Activated naive CD8-positive, alpha-beta T cell treated with anti-CD3 and anti-CD28 coated beads, Interleukin-2, amount 10 ng/mL, durations not matched to agents 7 days and 5 days (primary cell): ENCODE results near the gene ELMO1. TPM values are rescaled to one million over a fixed set of nuclear protein-coding genes. Genes with fewer than 3 reads are reported as not detected.

Experiments
- ATAC-seq: fragments of 150-1000 bp; cut with Tn5 transposase; one replicate; pipeline ENCODE4 v1.10.0; 2021; ENCODE audit warnings: low read depth, moderate library complexity
- POLR2A ChIA-PET: fragments of 350-600 bp; sonication (Branson Sonifier 250); formaldehyde crosslinking; loops from one replicate; lab custom pipeline; 2021; ENCODE audit warnings: antibody characterized with exemption; lab: Charles Lee
- DNase-seq: peaks from one replicate; pipeline ENCODE4 v3.0.0; 2021
- H3K27ac Mint-ChIP-seq: one replicate; pipeline ENCODE4 v1.8.0; 2022; ENCODE audit warnings: mild to moderate bottlenecking, mixed read lengths
- H3K27me3 Mint-ChIP-seq: one replicate; pipeline ENCODE4 v1.8.0; 2022; ENCODE audit warnings: mild to moderate bottlenecking, moderate library complexity, mixed read lengths
- H3K36me3 Mint-ChIP-seq: one replicate; pipeline ENCODE4 v1.8.0; 2021; ENCODE audit warnings: mild to moderate bottlenecking, mixed read lengths
- H3K4me1 Mint-ChIP-seq: one replicate; pipeline ENCODE4 v1.8.0; 2021; ENCODE audit warnings: mixed read lengths
- H3K4me3 Mint-ChIP-seq: one replicate; pipeline ENCODE4 v1.8.0; 2022; ENCODE audit warnings: mild to moderate bottlenecking, moderate library complexity, mixed read lengths
- H3K9me3 Mint-ChIP-seq: one replicate; pipeline ENCODE4 v1.8.0; 2021; ENCODE audit warnings: mixed read lengths
- total RNA-seq, 2 experiments: library from RNA; stranded (reverse); gene quantifications; one replicate each; pipeline ENCODE4 v1.2.3, GENCODE V29; 2021

The ELMO1 gene
- total RNA-seq, 2 experiments from 2014 or later, result 73.4 to 78.6 TPM

GRCh38 chr7:37362802-37363201 is 85.9 kb downstream of the ELMO1 start:
- ATAC-seq (no peak), DNase-seq (no peak)
- Mint-ChIP-seq H3K4me1 (peaks cover 42% of the 10 kb centered on the region), H3K27ac (peak overlapping the region; percentile 87), H3K9me3 (peaks cover 3% of the 10 kb centered on the region), H3K36me3 (peaks cover 13% of the 10 kb centered on the region), H3K27me3 (no peaks in the 10 kb centered on the region), H3K4me3 (peak overlapping the region; percentile 64)
- POLR2A ChIA-PET, result interaction anchor here (1.0 kb wide), 1 partner anchor 9 kb away, joined by 5 read pairs; no protein-coding TSS in a partner anchor

GRCh38 chr7:37360484-37360883 is 88.2 kb downstream of the ELMO1 start:
- H3K9me3 Mint-ChIP-seq, result peaks cover 5% of the 10 kb centered on the region
- DNase-seq (no peak), ATAC-seq (no peak)
- no peaks in the 10 kb centered on the region for H3K27me3 Mint-ChIP-seq
- H3K4me3 Mint-ChIP-seq, result no peak overlapping the region
- no peak overlapping the region for H3K27ac Mint-ChIP-seq
- peaks cover 40% of the 10 kb centered on the region for H3K4me1 Mint-ChIP-seq
- POLR2A ChIA-PET, result no interaction called here
- peaks cover 12% of the 10 kb centered on the region for H3K36me3 Mint-ChIP-seq

GRCh38 chr7:37359662-37360444 is 88.8 kb downstream of the ELMO1 start:
- H3K9me3 Mint-ChIP-seq, result peaks cover 5% of the 10 kb centered on the region
- H3K4me3 Mint-ChIP-seq, result no peak overlapping the region
- H3K36me3 Mint-ChIP-seq, result peaks cover 12% of the 10 kb centered on the region
- no peak for ATAC-seq
- POLR2A ChIA-PET, result interaction anchor here (0.6 kb wide), 1 partner anchor 126 kb away, joined by 3 read pairs; no protein-coding TSS in a partner anchor
- peaks cover 39% of the 10 kb centered on the region for H3K4me1 Mint-ChIP-seq
- no peak for DNase-seq
- H3K27me3 Mint-ChIP-seq, result no peaks in the 10 kb centered on the region
- no peak overlapping the region for H3K27ac Mint-ChIP-seq

GRCh38 chr7:37359180-37359579 is 89.5 kb downstream of the ELMO1 start:
- H3K4me3 Mint-ChIP-seq, result no peak overlapping the region
- peaks cover 12% of the 10 kb centered on the region for H3K36me3 Mint-ChIP-seq
- H3K9me3 Mint-ChIP-seq, result peaks cover 5% of the 10 kb centered on the region
- peaks cover 41% of the 10 kb centered on the region for H3K4me1 Mint-ChIP-seq
- POLR2A ChIA-PET, result no interaction called here
- ATAC-seq, result no peak
- no peak for DNase-seq
- H3K27me3 Mint-ChIP-seq, result no peaks in the 10 kb centered on the region
- no peak overlapping the region for H3K27ac Mint-ChIP-seq

- Mint-ChIP-seq H3K4me1 (peaks cover 33% of the 10 kb centered on the region), H3K9me3 (peaks cover 2% of the 10 kb centered on the region), H3K27ac (no peak overlapping the region), H3K27me3 (no peaks in the 10 kb centered on the region), H3K36me3 (peaks cover 2% of the 10 kb centered on the region), H3K4me3 (no peak overlapping the region)
- ATAC-seq (no peak), DNase-seq (no peak)
- POLR2A ChIA-PET, result no interaction called here
Observed at GRCh38 chr7:37357637-37357996, 91.0 kb downstream of the ELMO1 start.

- peaks cover 2% of the 10 kb centered on the region for H3K36me3 Mint-ChIP-seq
- POLR2A ChIA-PET, result no interaction called here
- peaks cover 36% of the 10 kb centered on the region for H3K4me1 Mint-ChIP-seq
- no peak for DNase-seq
- H3K9me3 Mint-ChIP-seq, result peaks cover 2% of the 10 kb centered on the region
- H3K27me3 Mint-ChIP-seq, result no peaks in the 10 kb centered on the region
- no peak for ATAC-seq
- no peak overlapping the region for H3K27ac Mint-ChIP-seq
- no peak overlapping the region for H3K4me3 Mint-ChIP-seq
Observed at GRCh38 chr7:37356911-37357636, 91.6 kb downstream of the ELMO1 start.

- Mint-ChIP-seq H3K27ac (peak overlapping the region; percentile 78), H3K4me3 (peak overlapping the region; percentile 52), H3K27me3 (no peaks in the 10 kb centered on the region), H3K36me3 (peaks cover 2% of the 10 kb centered on the region), H3K9me3 (peaks cover 2% of the 10 kb centered on the region), H3K4me1 (peaks cover 42% of the 10 kb centered on the region)
- POLR2A ChIA-PET, result interaction anchor here (1.5 to 1.6 kb wide), 2 partner anchors 9 to 86 kb away, joined by 5 read pairs; no protein-coding TSS in a partner anchor
- no peak for DNase-seq
- ATAC-seq, result no peak
Observed at GRCh38 chr7:37354656-37355131, 94.0 kb downstream of the ELMO1 start.

- POLR2A ChIA-PET, result interaction anchor here (0.7 to 1.7 kb wide), 9 partner anchors 9 to 143 kb away, joined by 3 to 9 read pairs (median 5); partner anchors contain the start of gene ELMO1
- Mint-ChIP-seq H3K9me3 (peaks cover 2% of the 10 kb centered on the region), H3K36me3 (peaks cover 2% of the 10 kb centered on the region), H3K4me1 (peaks cover 42% of the 10 kb centered on the region), H3K27ac (peak overlapping the region; percentile 85), H3K4me3 (peak overlapping the region; percentile 89), H3K27me3 (no peaks in the 10 kb centered on the region)
- DNase-seq (no peak), ATAC-seq (no peak)
Observed at GRCh38 chr7:37353949-37354655, 94.6 kb downstream of the ELMO1 start.

GRCh38 chr7:37352974-37353948 is 95.4 kb downstream of the ELMO1 start:
- DNase-seq (peak; percentile 68), ATAC-seq (peak; percentile 83)
- POLR2A ChIA-PET, result interaction anchor here (0.7 to 1.7 kb wide), 12 partner anchors 9 to 171 kb away, joined by 3 to 9 read pairs (median 4); partner anchors contain the start of gene ELMO1
- Mint-ChIP-seq H3K9me3 (peaks cover 2% of the 10 kb centered on the region), H3K27ac (peak overlapping the region; percentile 85), H3K4me1 (peaks cover 39% of the 10 kb centered on the region), H3K27me3 (no peaks in the 10 kb centered on the region), H3K36me3 (no peaks in the 10 kb centered on the region), H3K4me3 (peak overlapping the region; percentile 89)

- Mint-ChIP-seq H3K36me3 (no peaks in the 10 kb centered on the region), H3K27ac (peak overlapping the region; percentile 85), H3K27me3 (no peaks in the 10 kb centered on the region), H3K4me1 (peaks cover 31% of the 10 kb centered on the region), H3K4me3 (peak overlapping the region; percentile 89), H3K9me3 (peaks cover 2% of the 10 kb centered on the region)
- no peak for ATAC-seq
- POLR2A ChIA-PET, result interaction anchor here (0.9 to 1.7 kb wide), 5 partner anchors 9 to 118 kb away, joined by 3 to 6 read pairs (median 5); no protein-coding TSS in a partner anchor
- DNase-seq, result no peak
Observed at GRCh38 chr7:37352251-37352880, 96.3 kb downstream of the ELMO1 start.

GRCh38 chr7:37351716-37352115 is 96.9 kb downstream of the ELMO1 start:
- no peaks in the 10 kb centered on the region for H3K9me3 Mint-ChIP-seq
- H3K4me3 Mint-ChIP-seq, result no peak overlapping the region
- ATAC-seq (no peak), DNase-seq (no peak)
- H3K27me3 Mint-ChIP-seq, result no peaks in the 10 kb centered on the region
- POLR2A ChIA-PET, result interaction anchor here (1.1 kb wide), 1 partner anchor 11 kb away, joined by 3 read pairs; no protein-coding TSS in a partner anchor
- H3K36me3 Mint-ChIP-seq, result no peaks in the 10 kb centered on the region
- peaks cover 30% of the 10 kb centered on the region for H3K4me1 Mint-ChIP-seq
- no peak overlapping the region for H3K27ac Mint-ChIP-seq
